WI38 (cell line): ENCODE data around the gene JAKMIP1.

ENCODE experiments used
- H3K4me3 ChIP-seq: 2 replicates; pipeline ENCODE4 v1.5.1; 2011; ENCODE audit warnings: low read depth, mild to moderate bottlenecking, control low read depth, low read length
- TF ChIP-seq, protein P1 (sequence below): IDR thresholded peaks from 2 replicates; pipeline ENCODE4 v1.5.1; 2012; ENCODE audit warnings: low read depth, mild to moderate bottlenecking, control low read depth, low read length

JAKMIP1 gene

DNA sequence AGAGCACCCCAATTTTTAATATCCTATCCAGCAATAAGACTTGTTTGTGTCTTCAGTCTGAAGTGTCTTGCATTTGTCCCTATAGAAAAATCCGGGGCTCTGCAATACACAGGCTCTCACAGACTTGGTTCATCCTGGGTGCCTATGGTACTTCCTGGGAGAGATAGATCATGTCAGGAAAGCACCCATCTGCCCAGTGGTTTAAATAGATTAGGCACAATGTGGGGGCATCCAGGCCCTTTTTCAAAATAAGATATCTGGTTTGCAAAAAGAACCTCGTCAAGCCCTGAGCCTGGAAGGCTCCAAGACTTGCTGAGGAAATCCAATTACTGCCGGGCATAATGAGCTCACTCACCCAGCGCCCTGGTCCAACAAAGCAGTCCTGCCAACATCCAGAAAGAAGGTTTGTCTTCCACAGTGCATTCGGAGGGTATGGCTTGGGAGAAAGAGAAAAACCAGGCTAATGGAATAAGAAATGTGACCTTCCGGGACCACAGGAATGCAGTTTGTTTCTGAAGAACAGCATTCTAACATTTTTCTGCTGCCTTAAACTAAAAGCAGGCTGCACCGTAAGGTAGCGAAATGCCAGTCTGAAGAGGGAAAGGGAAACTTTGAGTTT lies 11.6 kb downstream of the JAKMIP1 start:
- TF ChIP-seq, protein P1, sequence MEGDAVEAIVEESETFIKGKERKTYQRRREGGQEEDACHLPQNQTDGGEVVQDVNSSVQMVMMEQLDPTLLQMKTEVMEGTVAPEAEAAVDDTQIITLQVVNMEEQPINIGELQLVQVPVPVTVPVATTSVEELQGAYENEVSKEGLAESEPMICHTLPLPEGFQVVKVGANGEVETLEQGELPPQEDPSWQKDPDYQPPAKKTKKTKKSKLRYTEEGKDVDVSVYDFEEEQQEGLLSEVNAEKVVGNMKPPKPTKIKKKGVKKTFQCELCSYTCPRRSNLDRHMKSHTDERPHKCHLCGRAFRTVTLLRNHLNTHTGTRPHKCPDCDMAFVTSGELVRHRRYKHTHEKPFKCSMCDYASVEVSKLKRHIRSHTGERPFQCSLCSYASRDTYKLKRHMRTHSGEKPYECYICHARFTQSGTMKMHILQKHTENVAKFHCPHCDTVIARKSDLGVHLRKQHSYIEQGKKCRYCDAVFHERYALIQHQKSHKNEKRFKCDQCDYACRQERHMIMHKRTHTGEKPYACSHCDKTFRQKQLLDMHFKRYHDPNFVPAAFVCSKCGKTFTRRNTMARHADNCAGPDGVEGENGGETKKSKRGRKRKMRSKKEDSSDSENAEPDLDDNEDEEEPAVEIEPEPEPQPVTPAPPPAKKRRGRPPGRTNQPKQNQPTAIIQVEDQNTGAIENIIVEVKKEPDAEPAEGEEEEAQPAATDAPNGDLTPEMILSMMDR = no peak
- H3K4me3 ChIP-seq = no peak overlapping the region

DNA sequence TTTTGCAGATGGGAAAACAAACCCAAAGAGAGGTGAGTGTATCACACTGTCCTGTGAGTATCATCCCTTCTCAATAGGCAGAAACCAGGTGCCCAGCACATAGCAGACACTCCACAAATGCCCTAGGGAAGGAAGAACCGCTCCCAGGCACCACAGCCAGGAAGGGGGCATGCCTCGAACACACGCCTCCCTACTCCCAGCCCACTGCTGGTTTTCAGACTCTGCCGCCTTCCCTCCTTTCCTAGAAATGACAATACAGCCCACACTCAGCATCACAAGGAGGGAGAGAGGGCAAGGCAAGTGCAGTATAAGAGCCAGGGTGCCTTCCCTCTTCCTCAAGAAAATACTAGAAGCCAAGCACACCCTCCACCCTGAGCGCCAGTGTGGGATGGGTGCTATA lies 16.2 kb downstream of the JAKMIP1 start:
- H3K4me3 ChIP-seq = no peak overlapping the region
- TF ChIP-seq, protein P1 = no peak

DNA sequence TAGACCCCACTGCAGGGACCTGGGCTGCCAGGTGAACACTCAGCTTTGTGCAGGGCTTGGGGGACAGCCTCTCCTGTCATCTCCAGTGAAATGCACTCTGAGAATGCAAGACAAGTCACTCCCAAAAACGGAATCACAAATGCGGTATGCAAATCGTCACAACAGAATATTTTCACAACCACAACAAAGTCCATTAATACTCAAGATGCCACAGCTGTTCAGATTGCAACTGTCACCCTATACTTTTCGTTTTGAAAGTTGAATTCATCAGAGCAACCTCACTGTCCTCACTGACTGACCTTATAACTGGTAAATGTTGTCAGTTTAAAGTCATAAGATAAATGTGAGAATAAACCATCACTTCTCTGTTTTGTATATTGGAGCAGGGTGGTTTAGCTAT lies 16.6 kb downstream of the JAKMIP1 start:
- H3K4me3 ChIP-seq = no peak overlapping the region
- TF ChIP-seq, protein P1 = no peak

DNA sequence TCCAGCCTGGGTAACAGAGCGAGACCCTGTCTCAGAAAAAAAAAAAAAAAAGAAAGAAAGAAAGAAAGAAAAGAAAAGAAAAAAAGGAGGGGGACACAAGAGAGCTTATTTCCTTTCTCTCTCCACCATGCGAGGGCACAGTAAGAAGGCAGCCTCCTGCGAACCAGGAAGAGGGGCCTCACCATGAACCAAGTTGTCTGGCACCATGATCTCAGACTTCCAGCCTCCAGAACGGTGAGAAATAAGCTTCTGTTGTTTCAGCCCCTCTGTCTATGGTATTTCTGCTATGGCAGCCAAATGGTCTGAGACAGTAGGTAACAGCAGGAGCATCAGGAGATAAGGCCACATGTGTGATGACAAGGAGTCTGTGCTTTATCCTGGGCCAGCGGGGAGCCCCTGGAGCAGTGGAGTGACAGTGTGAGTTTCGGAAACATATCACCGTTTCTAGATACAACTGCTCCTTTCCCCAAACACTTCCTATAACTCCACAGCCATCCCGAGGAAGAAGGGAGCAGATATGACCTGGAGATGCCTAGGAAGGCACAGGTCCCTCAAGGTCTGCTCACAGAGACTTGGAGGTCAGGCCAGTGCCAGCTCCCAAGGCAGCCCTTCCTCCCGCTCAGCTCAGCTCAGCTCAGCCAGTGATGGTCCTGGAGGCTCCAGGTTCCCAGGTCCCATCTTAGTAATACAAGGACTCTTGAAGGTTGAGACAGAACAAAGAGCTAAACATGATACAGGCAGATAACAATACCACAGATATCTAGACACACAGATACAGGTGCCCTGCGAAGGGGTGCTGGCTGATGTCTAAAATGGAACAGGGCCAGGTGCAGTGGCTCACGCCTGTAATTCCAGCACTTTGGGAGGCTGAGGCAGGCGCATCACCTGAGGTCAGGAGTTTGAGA lies 17.7 kb downstream of the JAKMIP1 start:
- H3K4me3 ChIP-seq = no peak overlapping the region
- TF ChIP-seq, protein P1 = no peak

DNA sequence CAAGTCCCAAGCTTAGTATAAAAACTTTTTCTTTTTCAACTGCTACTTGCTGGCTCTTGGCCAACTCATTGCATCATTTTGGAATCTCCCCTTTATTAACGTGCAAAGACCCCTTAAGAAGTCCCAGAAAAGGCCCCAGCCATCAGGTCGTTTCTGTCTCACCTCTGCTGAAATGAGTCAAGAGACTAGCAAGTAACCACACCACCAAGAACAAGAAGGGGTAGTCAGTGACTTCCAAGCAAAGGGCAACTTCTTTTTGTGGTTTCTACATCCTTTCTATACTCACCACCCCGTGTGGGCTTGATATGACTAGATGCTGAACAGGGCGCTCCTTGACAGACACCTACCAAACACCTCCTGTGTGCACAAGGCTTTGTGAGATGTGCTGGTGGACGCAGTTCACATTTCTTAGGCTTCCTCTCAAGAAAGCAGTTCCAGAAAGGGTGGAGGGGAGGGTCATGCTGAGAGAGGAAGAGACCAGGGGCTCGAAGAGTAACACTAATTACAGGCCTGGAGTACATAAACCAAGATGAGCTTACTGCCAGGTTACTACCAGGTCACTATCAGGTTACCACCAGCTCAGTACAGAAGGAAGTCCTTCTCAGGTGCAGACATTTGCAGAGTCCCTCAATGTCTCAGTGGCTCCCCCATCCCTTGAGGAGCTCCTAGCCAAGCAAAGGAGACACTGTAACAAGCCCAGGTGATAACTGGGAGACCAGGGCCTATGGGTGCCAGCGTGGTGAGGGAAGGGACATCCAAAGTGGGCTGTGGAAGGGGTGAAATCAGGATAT lies 19.3 kb downstream of the JAKMIP1 start:
- H3K4me3 ChIP-seq = no peak overlapping the region
- TF ChIP-seq, protein P1 = no peak

- TF ChIP-seq, protein P1 = no peak
- H3K4me3 ChIP-seq = no peak overlapping the region
These were observed 21.0 kb downstream of the JAKMIP1 start for GRCh38 chr4:6179362-6179761.

- no peak overlapping the region for H3K4me3 ChIP-seq
- TF ChIP-seq, protein P1 = no peak
These were observed 21.6 kb downstream of the JAKMIP1 start for GRCh38 chr4:6178757-6179156.
